Ecto neural progenitor cell (in vitro differentiated cells): ENCODE results near the gene DNPEP.
"Not testable (repeated sequence)": the region's sequence is repeated elsewhere in the genome, so short reads cannot be mapped to it uniquely, and the experiment has no call there.

Experiments used
- DNase-seq: peaks from one replicate; pipeline ENCODE4 v3.0.0-alpha.2; 2018; ENCODE audit warnings: low spot score

The DNPEP gene

DNA sequence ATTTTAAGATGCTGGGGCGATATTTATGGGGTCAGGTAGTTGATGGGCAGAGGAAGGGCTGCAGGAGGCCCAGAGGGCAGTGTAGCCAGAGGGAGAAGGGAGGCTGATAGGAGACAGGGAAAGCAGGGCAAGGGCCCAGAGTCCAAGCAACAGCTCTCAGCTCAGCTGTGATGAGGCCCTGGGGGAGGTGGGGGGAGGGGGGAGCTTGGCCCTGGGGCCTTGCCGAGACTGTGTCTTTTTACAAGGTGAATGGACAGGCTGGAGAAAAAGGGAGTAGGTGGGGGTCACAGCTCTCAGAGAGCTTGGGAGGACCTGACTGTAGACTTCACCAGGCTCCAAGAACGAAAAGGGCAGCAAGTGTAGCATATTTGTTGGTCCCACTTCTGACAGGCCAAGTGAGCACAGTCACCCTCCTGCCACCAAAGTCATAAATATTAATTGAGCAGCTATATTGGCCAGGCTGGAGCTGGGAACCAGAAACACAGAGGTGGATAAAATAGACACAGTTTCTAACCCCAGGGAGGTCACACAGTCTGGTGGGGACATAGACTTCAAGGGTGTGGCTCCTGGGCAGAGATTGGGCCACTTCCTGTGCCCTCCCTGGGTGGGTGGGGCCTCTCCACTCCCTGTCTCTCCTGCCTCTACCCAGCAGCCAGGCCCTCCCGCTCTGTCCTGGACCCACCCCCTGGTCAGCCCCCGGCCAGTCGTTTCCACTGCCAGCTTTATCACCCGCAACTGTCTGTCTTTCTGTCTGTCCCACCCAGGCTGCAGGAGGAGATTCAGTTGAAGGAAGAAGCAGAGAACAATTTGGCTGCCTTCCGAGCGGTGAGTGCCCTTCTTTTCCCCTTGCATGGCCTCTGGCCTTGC lies 31.9 kb upstream of the DNPEP start:
- peak; percentile 43 for DNase-seq

DNA sequence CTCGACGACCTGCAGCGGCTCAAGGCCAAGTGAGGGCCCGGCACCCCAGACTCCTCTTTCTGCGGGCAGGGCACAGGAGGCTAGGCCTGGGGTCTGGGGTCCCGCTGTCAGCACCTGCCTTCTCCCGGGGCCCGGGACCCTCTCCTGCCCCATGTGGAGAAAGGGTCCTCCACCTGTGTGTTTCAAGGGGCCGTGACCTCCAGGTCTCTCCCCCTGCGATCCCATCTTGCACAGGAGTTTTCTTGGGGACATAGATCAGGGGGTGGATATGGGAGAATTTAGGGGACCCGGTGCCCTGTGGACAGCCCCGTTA lies 31.3 kb upstream of the DNPEP start:
- DNase-seq: no peak

DNA sequence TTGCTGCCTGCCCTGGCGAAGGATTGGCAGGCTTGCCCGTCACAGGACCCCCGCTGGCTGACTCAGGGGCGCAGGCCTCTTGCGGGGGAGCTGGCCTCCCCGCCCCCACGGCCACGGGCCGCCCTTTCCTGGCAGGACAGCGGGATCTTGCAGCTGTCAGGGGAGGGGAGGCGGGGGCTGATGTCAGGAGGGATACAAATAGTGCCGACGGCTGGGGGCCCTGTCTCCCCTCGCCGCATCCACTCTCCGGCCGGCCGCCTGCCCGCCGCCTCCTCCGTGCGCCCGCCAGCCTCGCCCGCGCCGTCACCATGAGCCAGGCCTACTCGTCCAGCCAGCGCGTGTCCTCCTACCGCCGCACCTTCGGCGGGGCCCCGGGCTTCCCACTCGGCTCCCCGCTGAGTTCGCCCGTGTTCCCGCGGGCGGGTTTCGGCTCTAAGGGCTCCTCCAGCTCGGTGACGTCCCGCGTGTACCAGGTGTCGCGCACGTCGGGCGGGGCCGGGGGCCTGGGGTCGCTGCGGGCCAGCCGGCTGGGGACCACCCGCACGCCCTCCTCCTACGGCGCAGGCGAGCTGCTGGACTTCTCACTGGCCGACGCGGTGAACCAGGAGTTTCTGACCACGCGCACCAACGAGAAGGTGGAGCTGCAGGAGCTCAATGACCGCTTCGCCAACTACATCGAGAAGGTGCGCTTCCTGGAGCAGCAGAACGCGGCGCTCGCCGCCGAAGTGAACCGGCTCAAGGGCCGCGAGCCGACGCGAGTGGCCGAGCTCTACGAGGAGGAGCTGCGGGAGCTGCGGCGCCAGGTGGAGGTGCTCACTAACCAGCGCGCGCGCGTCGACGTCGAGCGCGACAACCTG lies 30.7 kb upstream of the DNPEP start, which contains the start of gene DES:
Gene DES (plus strand): TSS at position 223 of the 857 bp plus-strand sequence. CDS start 86 bp downstream, at position 309.
- DNase-seq: peak; percentile 66

DNA sequence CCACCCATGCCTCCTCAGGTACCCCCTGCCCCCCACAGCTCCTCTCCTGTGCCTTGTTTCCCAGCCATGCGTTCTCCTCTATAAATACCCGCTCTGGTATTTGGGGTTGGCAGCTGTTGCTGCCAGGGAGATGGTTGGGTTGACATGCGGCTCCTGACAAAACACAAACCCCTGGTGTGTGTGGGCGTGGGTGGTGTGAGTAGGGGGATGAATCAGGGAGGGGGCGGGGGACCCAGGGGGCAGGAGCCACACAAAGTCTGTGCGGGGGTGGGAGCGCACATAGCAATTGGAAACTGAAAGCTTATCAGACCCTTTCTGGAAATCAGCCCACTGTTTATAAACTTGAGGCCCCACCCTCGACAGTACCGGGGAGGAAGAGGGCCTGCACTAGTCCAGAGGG lies 29.7 kb upstream of the DNPEP start:
- no peak for DNase-seq

DNA sequence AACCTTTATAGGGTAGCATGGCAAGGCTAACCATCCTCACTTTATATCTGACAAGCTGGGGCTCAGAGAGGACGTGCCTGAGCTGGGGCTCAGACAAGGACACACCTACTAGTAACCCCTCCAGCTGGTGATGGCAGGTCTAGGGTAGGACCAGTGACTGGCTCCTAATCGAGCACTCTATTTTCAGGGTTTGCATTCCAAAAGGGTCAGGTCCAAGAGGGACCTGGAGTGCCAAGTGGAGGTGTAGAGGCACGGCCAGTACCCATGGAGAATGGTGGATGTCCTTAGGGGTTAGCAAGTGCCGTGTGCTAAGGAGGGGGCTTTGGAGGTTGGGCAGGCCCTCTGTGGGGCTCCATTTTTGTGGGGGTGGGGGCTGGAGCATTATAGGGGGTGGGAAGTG lies 29.2 kb upstream of the DNPEP start:
- no peak for DNase-seq

DNA sequence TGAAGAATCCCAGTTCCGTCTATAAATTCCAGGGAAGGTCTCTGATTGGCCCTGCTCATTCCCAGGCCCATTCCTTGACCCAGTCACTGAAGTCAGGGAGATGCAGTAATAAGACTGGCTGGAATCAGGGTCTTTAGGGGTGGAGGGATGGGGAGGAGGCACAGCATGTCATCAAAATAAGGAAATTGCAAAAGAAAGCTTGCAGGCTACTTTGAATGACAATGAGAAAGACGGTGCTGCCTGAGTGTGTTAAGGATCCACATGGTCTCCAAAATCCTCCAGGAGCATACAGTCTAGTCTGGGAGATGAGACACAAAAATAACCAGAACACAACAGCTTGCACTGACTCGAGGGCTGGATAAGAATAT lies 28.5 kb upstream of the DNPEP start:
- DNase-seq: no peak

DNA sequence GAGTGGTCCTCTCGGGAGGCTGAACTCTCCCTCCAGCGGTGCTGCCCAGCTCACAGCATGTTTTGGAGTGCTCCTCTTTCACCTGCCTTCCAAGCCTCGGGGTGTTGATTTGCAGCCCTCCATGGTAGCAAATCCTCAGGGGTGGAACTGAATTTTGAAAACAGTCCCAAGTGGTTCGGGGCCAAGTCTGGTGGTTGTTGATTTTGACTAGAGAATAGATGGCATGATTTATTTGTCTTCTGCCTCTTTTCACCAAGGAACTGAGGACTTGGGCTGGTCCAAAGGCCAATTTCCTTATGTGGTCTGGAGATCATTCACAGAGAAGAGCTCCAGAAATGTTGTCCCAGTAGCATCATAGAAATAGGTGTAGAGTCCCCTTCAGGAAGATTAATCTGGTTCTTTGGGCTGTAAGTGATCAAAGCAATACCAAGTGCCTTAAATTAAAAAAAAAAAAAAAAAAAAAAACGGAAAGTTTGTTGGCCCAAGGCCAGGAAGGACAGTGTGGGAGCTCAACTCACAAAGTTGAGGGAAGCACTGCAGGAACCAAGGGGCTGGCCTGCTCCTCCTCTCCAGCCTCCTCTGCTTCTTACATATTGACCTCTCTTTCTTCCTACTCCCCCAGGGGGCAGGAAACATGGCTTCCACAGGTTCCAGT lies 28.0 kb upstream of the DNPEP start:
- DNase-seq: no peak

DNA sequence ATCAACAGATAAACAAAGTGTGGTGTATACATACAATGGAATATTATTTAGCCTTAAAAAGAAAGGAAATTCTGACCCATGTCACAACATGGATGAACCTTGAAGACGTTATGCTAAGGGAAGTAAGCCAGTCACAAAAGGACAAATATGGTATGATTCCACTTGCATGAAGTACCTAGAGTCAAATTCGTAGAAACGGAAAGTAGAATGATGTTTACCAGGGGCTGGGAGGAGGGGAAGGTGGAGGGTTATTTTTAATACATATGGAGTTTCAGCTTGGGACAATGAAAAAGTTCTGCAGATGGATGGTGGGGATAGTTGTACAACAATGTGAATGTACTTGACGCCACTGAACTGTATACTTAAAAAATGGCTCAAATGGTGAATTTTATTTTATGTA lies 27.1 kb upstream of the DNPEP start:
- DNase-seq: no peak

DNA sequence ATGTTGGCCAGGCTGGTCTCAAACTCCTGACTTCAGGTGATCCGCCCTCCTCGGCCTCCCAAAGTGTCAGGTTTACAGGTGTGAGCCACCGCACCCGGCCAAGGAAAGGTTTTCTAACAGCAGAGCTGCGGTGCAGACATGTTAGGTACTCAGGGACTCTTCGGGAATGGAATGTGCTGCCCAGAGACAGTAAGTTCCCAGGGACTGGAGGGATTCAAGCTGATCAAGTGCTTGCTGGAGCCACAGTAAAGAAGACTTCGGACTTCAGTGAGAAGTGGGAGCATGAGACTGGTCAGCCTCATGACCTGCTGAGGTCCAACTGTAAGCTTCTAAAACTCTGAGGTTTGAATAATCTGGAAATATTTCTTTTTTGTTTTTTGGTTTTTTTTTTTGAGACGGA lies 22.7 kb upstream of the DNPEP start:
- DNase-seq: no peak

DNA sequence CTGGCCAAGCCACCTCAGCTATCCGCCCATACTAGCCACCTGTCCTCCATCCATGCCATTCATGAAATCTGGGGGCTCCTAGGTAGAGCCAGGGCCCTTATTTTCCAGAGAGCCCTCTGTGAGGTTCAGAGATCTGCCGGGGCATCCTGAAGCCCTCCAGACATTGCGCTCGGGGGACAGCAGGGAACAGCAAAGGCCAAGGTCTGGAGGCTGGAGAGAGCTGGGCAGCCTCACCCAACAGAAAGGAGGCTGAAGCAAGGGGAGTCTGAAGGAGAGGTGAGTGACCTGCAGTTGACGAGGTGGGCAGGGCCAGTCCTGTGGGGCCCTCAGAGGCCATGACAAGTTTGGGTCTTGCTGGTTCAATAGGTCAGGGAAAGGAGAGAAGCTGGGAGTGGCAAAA lies 21.9 kb upstream of the DNPEP start:
- DNase-seq: no peak

DNA sequence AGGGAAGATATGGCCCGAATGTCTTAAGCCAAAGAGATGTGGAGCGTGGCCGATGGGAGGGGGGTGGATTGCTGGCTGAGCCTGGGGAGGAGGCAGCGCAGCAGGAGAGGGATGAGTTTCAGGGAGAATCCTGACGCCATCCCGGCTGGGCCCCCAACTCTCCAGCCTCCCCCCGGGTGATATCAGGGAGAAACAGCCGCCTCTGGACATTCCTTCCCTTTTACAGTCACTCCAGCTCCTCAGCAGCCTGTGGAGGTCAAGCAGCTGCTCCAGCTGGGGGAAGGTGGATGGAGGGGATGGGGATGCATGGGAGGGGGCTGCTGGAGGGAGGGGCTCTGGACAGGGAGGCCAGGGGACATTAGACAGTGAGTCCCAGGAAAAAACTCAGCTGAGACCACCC lies 20.9 kb upstream of the DNPEP start:
- no peak for DNase-seq

DNA sequence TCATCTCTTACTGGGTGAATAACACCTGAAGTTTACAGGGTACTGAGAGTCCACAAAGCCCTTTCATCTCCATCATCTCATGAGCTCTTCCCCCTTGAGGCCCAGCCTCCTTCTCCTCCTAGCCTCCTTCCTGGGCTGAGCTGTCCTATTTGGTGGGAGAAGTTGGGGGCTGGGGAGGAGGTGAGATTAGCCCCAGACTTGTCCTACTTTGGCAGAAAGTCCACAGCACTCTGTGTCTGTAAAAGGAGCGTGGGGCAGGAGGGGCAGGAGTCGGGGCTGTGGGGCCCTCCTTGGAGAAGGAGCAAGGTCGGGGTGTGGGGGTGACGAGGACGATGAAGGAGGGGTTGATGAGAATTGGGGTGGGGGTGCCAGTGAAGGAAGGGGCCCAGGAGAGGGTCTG lies 20.5 kb upstream of the DNPEP start:
- no peak for DNase-seq

DNA sequence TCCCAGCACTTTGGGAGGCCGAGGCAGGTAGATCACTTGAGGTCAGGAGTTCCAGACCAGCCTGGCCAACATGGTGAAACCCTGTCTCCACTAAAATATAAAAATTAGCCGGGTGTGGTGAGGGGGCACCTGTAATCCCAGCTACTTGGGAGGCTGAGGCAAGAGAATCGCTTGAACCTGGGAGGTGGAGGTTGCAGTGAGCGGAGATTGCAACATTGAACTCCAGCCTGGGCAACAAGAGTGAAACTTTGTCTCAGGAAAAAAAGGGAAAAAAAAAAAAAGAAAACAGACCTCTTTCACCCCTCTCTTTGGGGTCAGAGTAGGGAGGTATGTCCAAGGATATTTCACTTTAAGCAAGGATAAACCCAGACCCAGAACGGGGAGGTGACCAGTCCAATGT lies 19.6 kb upstream of the DNPEP start:
- DNase-seq: not testable (repeated sequence)

DNA sequence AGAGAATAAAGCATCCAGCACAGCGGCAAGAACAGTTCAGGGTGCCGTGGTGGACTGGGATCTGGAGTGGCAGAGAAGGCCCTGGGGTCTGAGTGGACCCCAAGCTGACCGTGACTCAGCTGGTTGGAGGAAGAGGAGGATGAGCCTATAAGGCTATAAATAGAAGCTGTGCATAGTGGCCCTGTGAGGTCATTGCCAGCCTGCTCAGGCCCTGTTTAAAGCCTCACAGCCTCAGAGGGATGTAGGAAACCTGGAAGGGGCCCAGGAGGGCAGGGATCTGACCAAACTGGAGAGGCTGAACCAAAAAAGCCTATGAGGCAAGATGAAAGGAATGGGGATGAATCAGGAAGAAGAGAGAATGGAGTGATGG lies 19.1 kb upstream of the DNPEP start:
- no peak for DNase-seq

DNA sequence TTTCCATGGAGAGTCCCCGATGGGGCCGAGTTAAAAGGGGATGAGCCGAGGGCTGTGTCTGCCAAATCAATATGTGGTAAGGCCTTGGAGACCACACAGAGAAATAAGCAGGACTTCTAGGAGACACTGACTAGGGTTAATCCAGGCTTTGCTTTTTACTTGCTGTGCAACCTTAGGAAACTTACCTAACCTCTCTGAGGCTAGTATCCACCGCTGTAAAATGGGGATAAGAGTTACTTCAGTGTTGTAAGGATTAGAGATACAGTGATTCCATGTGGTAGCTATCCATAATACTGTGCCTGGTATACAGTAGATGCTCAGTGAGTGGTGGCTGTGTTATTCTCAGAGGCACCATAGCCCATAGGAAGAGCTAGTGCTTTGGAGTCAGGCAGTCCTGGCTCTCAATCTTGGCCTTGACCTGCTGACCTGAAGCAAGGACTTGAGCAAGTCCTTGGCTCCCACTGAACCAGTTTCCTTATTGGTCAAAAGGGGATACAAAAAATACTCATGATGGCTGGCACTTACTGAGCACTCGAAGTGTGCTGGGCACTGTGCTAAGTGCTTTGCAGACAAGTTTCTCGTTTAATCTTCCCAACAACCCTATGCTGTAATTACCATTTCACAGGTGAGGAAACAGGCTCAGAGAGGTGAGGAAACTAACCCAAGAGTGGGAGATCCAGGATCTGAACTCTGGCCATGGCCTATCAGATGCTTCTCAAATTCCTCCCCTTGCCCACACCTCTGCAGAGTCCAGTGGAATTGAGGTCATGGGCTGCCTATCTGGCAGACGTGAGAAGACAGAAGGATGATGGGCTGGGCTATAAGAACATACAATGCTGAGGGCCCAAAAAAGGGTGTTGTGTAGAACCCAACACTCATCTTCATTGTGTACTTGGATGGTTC lies 18.5 kb upstream of the DNPEP start:
- no peak for DNase-seq

DNA sequence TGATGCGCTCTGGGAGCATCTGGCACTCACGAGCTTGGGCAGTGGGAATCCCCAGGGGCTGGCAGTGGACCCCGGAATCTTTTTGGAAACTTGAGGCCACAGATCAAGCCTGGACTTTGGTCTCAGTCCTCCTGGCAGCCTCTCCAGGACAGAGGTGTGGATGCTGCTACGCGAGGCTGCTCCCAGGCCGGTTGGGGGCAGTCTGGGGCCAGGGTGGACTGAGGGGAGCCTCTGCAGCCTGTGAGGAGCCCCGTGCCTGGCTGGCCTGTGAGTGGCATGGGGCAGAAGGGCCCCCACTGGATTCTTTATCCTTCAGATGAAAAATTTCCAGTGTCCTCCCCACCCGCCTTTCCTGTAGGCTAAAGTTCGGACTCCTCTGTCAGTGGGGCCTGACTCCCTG lies 17.7 kb upstream of the DNPEP start:
- DNase-seq: no peak

DNA sequence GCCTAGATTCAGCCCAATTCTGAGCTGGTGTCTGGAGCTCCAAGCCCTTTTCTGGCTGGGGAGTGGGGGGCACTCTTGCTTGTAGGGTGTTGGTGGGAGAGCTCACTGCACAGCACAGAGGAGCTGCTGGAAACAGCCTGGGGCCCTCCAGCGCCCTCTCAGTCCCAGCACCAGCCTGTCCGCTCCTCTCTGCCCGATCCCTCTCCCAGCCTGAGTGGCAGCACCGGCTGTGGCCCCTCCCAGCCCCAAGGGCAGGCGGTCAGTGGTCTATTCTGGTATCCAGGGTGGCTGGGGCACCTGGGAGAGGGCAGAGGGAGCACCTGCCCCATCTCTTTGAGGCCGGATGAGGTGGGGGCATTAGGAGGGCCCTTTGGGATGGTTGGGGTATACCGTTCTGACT lies 17.2 kb upstream of the DNPEP start:
- DNase-seq: no peak

DNA sequence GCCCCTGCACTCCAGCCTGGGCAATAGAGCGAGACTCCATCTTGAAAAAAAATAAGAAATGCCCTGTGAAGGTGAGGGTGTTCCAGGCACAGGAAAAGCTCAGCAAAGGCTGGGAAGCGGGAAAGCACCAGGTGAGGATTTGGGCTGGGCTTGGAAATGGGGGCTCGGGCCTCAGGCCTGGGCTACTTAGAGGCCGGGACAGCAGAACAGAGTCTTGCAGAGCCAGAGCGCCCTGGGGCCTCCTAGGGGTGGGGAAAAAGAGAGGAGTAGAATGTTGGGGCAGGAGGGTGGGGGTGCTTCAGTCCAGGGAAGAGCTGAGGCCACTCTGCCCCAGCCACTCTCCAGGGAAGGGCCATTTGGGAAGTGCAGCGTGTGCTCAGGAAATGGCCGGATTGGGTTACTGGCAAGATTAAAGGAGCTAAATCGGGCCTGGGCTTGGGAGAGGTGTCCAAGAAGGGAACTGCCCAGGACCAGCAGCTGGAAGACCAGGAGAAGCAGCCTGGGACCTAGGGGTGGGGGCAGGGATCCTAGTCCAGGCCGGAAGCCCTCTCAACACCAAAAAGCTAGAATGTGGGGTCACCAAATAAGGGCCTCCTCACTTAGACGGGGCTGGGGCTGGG lies 16.7 kb upstream of the DNPEP start:
- no peak for DNase-seq

DNA sequence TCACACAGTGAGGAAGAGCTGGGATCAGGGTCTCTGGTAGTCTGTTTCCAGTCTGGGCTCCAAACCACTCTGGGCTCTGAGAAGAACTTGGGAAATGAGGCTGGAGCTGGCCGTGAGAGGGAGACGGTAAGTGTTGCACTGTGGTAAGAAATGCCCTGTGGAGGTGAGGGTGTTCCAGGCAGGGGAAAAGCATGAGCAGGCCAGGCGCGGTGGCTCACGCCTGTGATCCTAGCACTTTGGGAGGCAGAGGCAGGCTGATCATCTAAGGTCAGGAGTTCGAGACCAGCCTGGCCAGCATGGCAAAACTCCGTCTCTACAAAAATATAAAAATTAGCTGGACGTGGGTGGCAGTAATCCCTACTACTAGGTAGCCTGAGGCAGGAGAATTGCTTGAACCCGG lies 16.1 kb upstream of the DNPEP start:
- no peak for DNase-seq

DNA sequence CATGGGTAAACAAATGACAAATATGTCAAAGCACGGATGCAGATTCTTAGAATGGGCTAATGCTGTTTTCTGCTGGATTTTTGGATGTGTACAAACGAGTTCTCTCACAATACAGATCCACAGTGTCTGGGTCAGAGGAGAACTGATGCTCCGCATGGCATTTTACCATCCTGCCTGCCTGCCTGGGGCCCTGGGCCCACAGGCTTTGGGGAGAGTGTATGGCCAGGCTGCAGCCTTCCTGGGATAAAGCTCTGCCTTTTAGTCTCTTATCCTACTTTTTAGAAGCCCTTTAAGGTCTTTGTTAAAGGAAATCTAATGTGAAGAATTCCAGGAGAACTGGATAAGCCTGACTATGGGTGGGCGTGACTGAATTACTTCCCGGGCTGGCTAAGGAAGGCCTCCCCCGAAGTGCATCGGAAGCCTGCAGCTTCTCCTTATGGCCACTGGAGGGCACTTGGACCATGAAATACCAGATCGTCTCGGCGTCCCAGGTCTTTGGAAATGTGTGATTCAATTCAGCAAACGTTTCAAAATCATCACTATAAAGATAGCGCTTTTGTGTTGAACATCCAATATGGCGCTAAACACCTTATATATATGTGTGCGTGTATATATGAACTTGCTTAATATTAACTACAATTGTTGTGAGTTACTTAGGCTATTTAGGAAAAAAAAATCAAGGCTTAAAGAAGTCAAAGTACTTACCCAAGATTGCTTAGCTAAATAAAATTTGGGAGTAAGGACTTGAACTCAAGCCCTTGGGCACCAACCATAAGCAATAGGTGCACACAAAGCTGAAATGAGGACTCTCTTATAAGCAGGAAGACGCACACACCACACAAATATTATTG lies 15.2 kb upstream of the DNPEP start:
- peak; percentile 78 for DNase-seq

DNA sequence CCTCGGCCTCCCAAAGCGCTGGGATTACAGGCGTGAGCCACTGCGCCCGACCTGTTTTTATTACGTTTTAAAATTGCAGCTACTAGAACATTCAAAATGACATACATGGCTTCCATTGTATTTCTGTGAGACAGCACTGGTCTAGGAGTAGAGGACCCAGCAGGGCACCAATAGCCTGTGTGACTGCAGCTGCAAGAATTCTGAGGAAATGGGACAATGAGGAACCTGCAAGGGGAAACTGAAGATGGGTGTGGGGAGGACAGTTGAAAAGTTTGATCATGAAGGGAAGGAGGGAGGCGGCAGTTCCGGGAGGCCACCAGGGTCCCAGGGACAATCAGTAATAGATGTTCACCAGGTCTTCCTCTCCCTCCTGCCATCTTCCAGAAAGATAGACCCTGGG lies 13.9 kb upstream of the DNPEP start:
- DNase-seq: no peak
